HEK293 (cell line): ENCODE data around the gene TMEM255B.

Experiments used
- CTCF ChIA-PET: fragments of 350-600 bp; formaldehyde crosslinking; extraction: SDS; loops from one replicate; lab custom pipeline; 2021; ENCODE audit warnings: antibody characterized with exemption; lab: Yijun Ruan, JAX
- POLR2A ChIA-PET: fragments of 300-600 bp; formaldehyde crosslinking; extraction: SDS; loops from one replicate; lab custom pipeline; 2020; ENCODE audit warnings: antibody characterized with exemption, inconsistent platforms; lab: Yijun Ruan, JAX
- H3K27ac ChIP-seq: fragments of 200-500 bp; sonication (Bioruptor generic); 2 replicates; pipeline ENCODE4 v1.5.1; 2014; ENCODE audit warnings: low read depth, low read length, control low read depth, inconsistent platforms; ENCODE audit errors: extremely low read depth
- H3K36me3 ChIP-seq, 2 experiments: fragments of 200-500 bp in 1 of 2; sonication (Bioruptor generic) in 1 of 2; 1 replicate in 1 of 2; 2 replicates in 1 of 2; pipeline ENCODE4 v1.5.1; 2014 to 2017; ENCODE audit warnings: inconsistent platforms in 2 of 2, low read length in 2 of 2; ENCODE audit not compliant: control insufficient read depth in 2 of 2, insufficient read depth in 1 of 2
- H3K4me1 ChIP-seq: fragments of 200-500 bp; sonication (Bioruptor generic); 2 replicates; pipeline ENCODE4 v1.5.1; 2014; ENCODE audit warnings: mild to moderate bottlenecking, low read length, inconsistent platforms; ENCODE audit not compliant: control insufficient read depth, insufficient read depth
- H3K4me3 ChIP-seq: 2 replicates; pipeline ENCODE4 v1.5.1; 2011; ENCODE audit warnings: low read depth, mild to moderate bottlenecking, control low read depth, low read length, moderate library complexity
- H3K9me3 ChIP-seq: fragments of 200-500 bp; sonication (Bioruptor generic); 2 replicates; pipeline ENCODE4 v1.5.1; 2014; ENCODE audit warnings: low read depth, low read length, inconsistent platforms; ENCODE audit not compliant: control insufficient read depth, insufficient read depth
- EGR2 ChIP-seq: fragments of 450-650 bp; formaldehyde crosslinking; IDR thresholded peaks from 2 replicates; pipeline ENCODE4 v1.5.1; 2016; ENCODE audit warnings: low read depth, missing biosample characterization, missing genetic modification characterization
- GLIS1 ChIP-seq: fragments of 450-650 bp; formaldehyde crosslinking; IDR thresholded peaks from 2 replicates; pipeline ENCODE4 v1.5.1; 2016; ENCODE audit warnings: missing biosample characterization, missing genetic modification characterization
- HOXD13 ChIP-seq: sonication (generic); formaldehyde crosslinking; IDR thresholded peaks from 2 replicates; pipeline ENCODE4 v1.8.0; 2022; ENCODE audit warnings: missing genetic modification reagents, borderline replicate concordance
- SALL2 ChIP-seq: fragments of 450-650 bp; formaldehyde crosslinking; IDR thresholded peaks from 2 replicates; pipeline ENCODE4 v1.5.0; 2017; ENCODE audit warnings: missing biosample characterization, mild to moderate bottlenecking, missing genetic modification characterization, borderline replicate concordance
- SCRT2 ChIP-seq: fragments of 450-650 bp; formaldehyde crosslinking; IDR thresholded peaks from 2 replicates; pipeline ENCODE4 v1.5.1; 2016; ENCODE audit warnings: missing biosample characterization, missing genetic modification characterization
- SETDB1 ChIP-seq: IDR thresholded peaks from one replicate; pipeline ENCODE4 v1.6.1; 2017; ENCODE audit warnings: mild to moderate bottlenecking, low read length, moderate library complexity, mixed read lengths; ENCODE audit not compliant: insufficient read length
- YY2 ChIP-seq: fragments of 450-650 bp; formaldehyde crosslinking; IDR thresholded peaks from 2 replicates; pipeline ENCODE4 v1.5.1; 2016; ENCODE audit warnings: missing biosample characterization, missing genetic modification characterization
- ZBTB20 ChIP-seq: fragments of 450-650 bp; formaldehyde crosslinking; IDR thresholded peaks from 2 replicates; pipeline ENCODE4 v1.5.1; 2016; ENCODE audit warnings: missing biosample characterization, missing genetic modification characterization
- ZNF266 ChIP-seq: fragments of 450-650 bp; formaldehyde crosslinking; IDR thresholded peaks from 2 replicates; pipeline ENCODE4 v1.5.1; 2016; ENCODE audit warnings: missing biosample characterization, missing genetic modification characterization, low read depth
- ZNF426 ChIP-seq: fragments of 450-650 bp; formaldehyde crosslinking; IDR thresholded peaks from 2 replicates; pipeline ENCODE4 v1.5.1; 2017; ENCODE audit warnings: missing biosample characterization, missing genetic modification characterization, mild to moderate bottlenecking, inconsistent platforms, moderate library complexity
- ZNF48 ChIP-seq: fragments of 450-650 bp; formaldehyde crosslinking; IDR thresholded peaks from 2 replicates; pipeline ENCODE4 v1.5.1; 2016; ENCODE audit warnings: missing biosample characterization, missing genetic modification characterization
- ZNF558 ChIP-seq: fragments of 450-650 bp; formaldehyde crosslinking; IDR thresholded peaks from 2 replicates; pipeline ENCODE4 v1.5.1; 2016; ENCODE audit warnings: missing biosample characterization, missing genetic modification characterization
- ZNF707 ChIP-seq: fragments of 450-650 bp; formaldehyde crosslinking; IDR thresholded peaks from 2 replicates; pipeline ENCODE4 v1.5.1; 2016; ENCODE audit warnings: missing biosample characterization, missing genetic modification characterization
- ZNF768 ChIP-seq: fragments of 450-650 bp; formaldehyde crosslinking; IDR thresholded peaks from 2 replicates; pipeline ENCODE4 v1.5.1; 2018; ENCODE audit warnings: missing biosample characterization, mild to moderate bottlenecking, missing genetic modification characterization
- TF ChIP-seq, protein P1 (sequence below): fragments of 450-650 bp; formaldehyde crosslinking; IDR thresholded peaks from 2 replicates; pipeline ENCODE4 v1.5.1; 2017; ENCODE audit warnings: missing biosample characterization, missing genetic modification characterization
- TF ChIP-seq, protein P2 (sequence below): fragments of 450-650 bp; formaldehyde crosslinking; IDR thresholded peaks from 2 replicates; pipeline ENCODE4 v1.5.1; 2016; ENCODE audit warnings: missing biosample characterization, missing genetic modification characterization
- TF ChIP-seq, protein P3 (sequence below): fragments of 450-650 bp; formaldehyde crosslinking; IDR thresholded peaks from 2 replicates; pipeline ENCODE4 v1.5.1; 2016; ENCODE audit warnings: missing biosample characterization, missing genetic modification characterization
- TF ChIP-seq, protein P4 (sequence below): fragments of 450-650 bp; formaldehyde crosslinking; IDR thresholded peaks from 2 replicates; pipeline ENCODE4 v1.5.1; 2017; ENCODE audit warnings: missing biosample characterization, missing genetic modification characterization

TMEM255B gene

DNA sequence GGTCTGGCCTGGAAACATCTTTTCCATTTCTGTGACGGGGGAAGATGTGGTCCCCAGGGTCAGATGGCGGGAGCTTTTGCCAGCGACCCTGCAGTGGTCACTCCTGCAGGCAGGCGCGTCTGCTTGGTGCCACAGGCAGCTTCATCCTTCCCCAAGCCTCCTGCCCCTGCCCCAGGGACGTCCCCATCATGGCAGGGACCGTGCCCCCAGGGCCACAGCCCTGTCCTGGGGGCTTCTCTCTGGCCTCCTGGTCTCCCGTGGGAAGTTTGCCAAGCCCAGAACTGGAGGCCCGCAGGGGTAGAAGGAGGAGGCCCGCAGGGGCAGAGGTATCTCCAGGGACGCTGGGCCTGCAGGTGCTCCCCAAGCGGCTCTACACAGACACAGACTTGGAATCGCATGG, 47.5 kb downstream of the TMEM255B start:
- H3K4me1 ChIP-seq = no peaks in the 10 kb centered on the region
- H3K9me3 ChIP-seq = no peaks in the 10 kb centered on the region
- POLR2A ChIA-PET = no interaction called here
- no peak for TF ChIP-seq ZNF558 (tag by site-specific recombination)
- TF ChIP-seq ZBTB20 = no peak
- TF ChIP-seq ZNF768 (tag by site-specific recombination) = no peak
- TF ChIP-seq ZNF707 (tag by site-specific recombination) = no peak
- TF ChIP-seq HOXD13 (CRISPR knock-in tag) = no peak
- TF ChIP-seq, protein P1, sequence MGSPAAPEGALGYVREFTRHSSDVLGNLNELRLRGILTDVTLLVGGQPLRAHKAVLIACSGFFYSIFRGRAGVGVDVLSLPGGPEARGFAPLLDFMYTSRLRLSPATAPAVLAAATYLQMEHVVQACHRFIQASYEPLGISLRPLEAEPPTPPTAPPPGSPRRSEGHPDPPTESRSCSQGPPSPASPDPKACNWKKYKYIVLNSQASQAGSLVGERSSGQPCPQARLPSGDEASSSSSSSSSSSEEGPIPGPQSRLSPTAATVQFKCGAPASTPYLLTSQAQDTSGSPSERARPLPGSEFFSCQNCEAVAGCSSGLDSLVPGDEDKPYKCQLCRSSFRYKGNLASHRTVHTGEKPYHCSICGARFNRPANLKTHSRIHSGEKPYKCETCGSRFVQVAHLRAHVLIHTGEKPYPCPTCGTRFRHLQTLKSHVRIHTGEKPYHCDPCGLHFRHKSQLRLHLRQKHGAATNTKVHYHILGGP = no peak
- no peak for TF ChIP-seq SALL2 (tag by site-specific recombination)
- TF ChIP-seq, protein P2, sequence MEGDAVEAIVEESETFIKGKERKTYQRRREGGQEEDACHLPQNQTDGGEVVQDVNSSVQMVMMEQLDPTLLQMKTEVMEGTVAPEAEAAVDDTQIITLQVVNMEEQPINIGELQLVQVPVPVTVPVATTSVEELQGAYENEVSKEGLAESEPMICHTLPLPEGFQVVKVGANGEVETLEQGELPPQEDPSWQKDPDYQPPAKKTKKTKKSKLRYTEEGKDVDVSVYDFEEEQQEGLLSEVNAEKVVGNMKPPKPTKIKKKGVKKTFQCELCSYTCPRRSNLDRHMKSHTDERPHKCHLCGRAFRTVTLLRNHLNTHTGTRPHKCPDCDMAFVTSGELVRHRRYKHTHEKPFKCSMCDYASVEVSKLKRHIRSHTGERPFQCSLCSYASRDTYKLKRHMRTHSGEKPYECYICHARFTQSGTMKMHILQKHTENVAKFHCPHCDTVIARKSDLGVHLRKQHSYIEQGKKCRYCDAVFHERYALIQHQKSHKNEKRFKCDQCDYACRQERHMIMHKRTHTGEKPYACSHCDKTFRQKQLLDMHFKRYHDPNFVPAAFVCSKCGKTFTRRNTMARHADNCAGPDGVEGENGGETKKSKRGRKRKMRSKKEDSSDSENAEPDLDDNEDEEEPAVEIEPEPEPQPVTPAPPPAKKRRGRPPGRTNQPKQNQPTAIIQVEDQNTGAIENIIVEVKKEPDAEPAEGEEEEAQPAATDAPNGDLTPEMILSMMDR (tag by site-specific recombination) = no peak
- TF ChIP-seq, protein P3, sequence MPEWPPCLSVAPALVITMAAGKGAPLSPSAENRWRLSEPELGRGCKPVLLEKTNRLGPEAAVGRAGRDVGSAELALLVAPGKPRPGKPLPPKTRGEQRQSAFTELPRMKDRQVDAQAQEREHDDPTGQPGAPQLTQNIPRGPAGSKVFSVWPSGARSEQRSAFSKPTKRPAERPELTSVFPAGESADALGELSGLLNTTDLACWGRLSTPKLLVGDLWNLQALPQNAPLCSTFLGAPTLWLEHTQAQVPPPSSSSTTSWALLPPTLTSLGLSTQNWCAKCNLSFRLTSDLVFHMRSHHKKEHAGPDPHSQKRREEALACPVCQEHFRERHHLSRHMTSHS (tag by site-specific recombination) = no peak
- no peak for TF ChIP-seq ZNF426 (tag by site-specific recombination)
- no peak for TF ChIP-seq ZNF48 (tag by site-specific recombination)
- no peak for TF ChIP-seq YY2
- TF ChIP-seq SCRT2 (tag by site-specific recombination) = no peak
- TF ChIP-seq, protein P4, sequence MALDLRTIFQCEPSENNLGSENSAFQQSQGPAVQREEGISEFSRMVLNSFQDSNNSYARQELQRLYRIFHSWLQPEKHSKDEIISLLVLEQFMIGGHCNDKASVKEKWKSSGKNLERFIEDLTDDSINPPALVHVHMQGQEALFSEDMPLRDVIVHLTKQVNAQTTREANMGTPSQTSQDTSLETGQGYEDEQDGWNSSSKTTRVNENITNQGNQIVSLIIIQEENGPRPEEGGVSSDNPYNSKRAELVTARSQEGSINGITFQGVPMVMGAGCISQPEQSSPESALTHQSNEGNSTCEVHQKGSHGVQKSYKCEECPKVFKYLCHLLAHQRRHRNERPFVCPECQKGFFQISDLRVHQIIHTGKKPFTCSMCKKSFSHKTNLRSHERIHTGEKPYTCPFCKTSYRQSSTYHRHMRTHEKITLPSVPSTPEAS (tag by site-specific recombination) = no peak
- TF ChIP-seq GLIS1 (tag by site-specific recombination) = no peak
- TF ChIP-seq, all 188 proteins: peak for 0
- CTCF ChIA-PET = no interaction called here
- Histone ChIP-seq H3K27ac (no peak overlapping the region), H3K4me3 (no peak overlapping the region), H3K36me3 (no peaks in the 10 kb centered on the region)

DNA sequence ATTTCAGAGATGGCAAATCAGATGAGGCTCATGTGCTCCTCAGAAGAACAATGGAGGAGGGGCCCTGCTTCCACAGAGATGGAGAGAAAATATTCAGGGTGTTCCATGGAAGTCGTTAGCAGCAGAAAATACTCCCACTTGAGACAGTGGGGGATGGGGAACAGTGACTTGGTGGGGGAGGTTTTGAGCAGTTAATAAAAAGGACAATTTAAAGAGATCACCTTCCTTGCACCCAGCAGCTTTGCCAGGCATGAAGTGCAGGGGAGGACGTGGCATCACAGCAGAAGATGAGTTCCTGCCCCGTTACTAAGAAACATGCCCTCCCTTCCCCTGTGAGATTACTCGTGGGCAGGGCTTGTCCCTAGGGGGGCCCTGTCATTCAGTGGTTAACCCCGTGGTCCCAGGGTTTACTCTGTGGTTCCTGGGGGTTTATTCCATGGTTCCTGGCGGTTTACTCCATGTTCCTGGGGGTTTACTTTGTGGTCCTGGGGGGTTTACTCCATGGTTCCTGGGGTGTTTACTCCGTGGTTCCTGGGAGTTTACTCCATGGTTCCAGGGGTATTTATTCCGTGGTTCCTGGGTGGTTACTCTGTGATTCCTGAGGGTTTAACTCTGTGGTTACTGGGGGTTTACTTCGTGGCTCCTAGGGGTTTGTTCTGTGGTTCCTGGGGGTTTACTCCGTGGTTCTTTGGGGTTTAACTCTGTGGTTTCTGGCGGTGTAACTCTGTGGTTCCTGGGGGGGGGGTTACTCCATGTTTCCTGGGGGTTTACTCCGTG, 49.2 kb downstream of the TMEM255B start:
- no peak overlapping the region for H3K4me3 ChIP-seq
- peak; percentile 66 for TF ChIP-seq SETDB1
- peak; percentile 35; the same call in 1 of the 2 replicates for TF ChIP-seq GLIS1 (tag by site-specific recombination)
- TF ChIP-seq ZNF266 (tag by site-specific recombination) = no peak
- no peak for TF ChIP-seq EGR2 (tag by site-specific recombination)
- POLR2A ChIA-PET = no interaction called here
- no peak overlapping the region for H3K27ac ChIP-seq
- H3K9me3 ChIP-seq = no peaks in the 10 kb centered on the region
- CTCF ChIA-PET = interaction anchor here (0.7 kb wide), 1 partner anchor 81 kb away, joined by 4 read pairs; no protein-coding TSS in a partner anchor
- no peaks in the 10 kb centered on the region for H3K36me3 ChIP-seq
- no peaks in the 10 kb centered on the region for H3K4me1 ChIP-seq
